Skin epidermis (tissue), 12 donors: ENCODE measurements around the gene SERPIND1.
"Not testable (repeated sequence)": the region's sequence is repeated elsewhere in the genome, so short reads cannot be mapped to it uniquely, and the experiment has no call there.

Experiments used
- H3K27ac ChIP-seq, 21 experiments: fragments of 200-600 bp; sonication (generic) in 11 of 21; one replicate each; pipeline ENCODE4 v1.5.0; 2020; ENCODE audit warnings: mild to moderate bottlenecking in 3 of 21, inconsistent platforms in 2 of 21, moderate library complexity in 2 of 21
- H3K4me3 ChIP-seq, 7 experiments: fragments of 200-600 bp; sonication (generic) in 2 of 7; one replicate each; pipeline ENCODE4 v1.5.0; 2020; ENCODE audit warnings: inconsistent platforms in 2 of 7, mild to moderate bottlenecking in 2 of 7, moderate library complexity in 1 of 7

The SERPIND1 gene

GRCh38 chr22:20809538-20810185, 35.7 kb downstream of the SERPIND1 start:
- Histone ChIP-seq H3K27ac (no peak overlapping the region), H3K4me3 (no peak overlapping the region)

DNA sequence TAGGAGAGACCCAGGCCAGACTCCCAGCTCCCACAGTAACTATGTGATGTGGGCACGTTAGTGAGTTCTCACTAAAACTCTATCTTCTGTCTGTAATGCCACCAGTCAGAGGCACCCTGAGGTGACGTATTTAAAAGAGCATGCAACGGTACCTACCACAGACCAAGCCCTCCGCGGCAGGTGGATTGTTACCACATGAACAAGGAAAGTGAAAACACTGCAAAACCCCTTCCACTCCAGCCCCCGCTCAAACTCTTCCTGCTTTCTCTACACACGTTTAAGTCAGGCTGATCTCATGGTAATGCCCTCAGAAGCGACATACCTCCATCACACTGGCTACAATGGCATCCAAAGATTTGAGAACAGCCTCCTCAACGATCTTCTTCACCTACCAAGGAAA, 36.7 kb downstream of the SERPIND1 start:
- no peak overlapping the region for H3K4me3 ChIP-seq

DNA sequence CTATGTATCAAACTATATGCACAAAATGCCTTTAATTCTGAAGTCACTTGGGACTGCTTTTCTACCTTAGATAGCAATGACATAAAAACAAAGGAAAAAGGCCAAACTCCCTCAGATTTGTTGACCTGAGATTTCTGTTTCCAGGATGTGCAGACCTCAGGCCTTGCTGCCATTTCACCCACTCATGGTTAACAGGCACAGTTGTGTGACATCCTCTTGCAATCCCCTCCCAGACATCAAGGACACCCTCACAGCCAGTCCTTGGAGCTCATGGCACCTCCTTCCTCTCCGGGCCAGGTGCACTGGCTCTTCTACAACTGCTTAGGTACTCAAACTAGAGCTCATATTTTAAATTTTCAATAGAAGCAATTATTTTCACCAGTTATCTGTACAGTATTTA, 37.3 kb downstream of the SERPIND1 start:
- no peak overlapping the region for H3K4me3 ChIP-seq
- H3K27ac ChIP-seq, result no peak overlapping the region

More for the DNA sequence above, 36.7 kb downstream of the SERPIND1 start:
- no peak overlapping the region for H3K27ac ChIP-seq

GRCh38 chr22:20811971-20812660, 38.2 kb downstream of the SERPIND1 start:
- no peak overlapping the region for H3K4me3 ChIP-seq

DNA sequence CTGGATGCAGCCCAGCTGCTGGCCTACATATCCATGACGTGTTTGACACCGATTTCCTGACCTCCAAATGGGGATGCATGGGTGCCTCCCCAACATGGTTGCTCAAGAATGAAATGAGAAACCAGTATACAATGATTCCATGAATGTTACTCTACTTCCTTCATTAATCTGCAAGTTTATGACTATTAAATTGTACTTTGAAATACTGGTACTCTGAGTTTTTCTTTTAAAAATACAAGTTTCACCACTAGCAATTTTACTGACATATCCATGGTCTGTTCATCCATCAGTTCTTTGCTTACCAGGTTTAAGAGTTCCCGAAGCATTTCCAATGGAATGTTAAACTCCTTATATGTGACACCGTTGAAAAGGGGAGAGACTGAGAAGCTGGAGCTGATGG, 39.1 kb downstream of the SERPIND1 start:
- no peak overlapping the region for H3K4me3 ChIP-seq
- no peak overlapping the region for H3K27ac ChIP-seq

More at GRCh38 chr22:20811971-20812660, 38.2 kb downstream of the SERPIND1 start:
- no peak overlapping the region for H3K27ac ChIP-seq

DNA sequence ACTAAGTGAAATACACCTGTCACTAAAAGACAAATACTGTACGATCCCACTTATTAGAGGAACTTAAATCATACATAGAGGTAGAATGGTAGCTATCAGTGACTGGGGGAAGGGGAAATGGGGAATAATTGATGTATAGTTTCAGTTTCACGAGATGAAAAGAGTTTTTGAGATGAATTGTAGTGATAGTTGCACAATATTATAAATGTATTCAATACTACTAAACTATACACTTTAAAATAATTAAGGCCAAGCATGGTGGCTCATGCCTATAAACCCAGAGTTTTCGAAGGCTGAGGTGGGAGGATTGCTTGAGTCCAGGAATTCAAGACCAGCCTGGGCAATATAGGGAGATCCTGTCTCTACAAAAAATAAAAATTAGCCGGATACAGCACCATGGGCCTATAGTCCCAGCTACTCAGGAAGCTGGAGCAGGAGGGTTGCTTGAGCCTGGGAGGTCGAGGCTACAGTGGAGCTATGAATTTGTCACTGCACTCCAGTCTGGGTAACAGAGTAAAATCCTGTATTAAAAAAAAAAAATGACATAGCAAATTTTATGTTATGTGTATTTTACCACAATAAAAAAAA, 40.4 kb downstream of the SERPIND1 start:
- Histone ChIP-seq H3K4me3 (no peak overlapping the region), H3K27ac (no peak overlapping the region)

- Histone ChIP-seq H3K27ac (no peak overlapping the region), H3K4me3 (no peak overlapping the region)
These were observed 41.7 kb downstream of the SERPIND1 start for GRCh38 chr22:20815477-20816050.

DNA sequence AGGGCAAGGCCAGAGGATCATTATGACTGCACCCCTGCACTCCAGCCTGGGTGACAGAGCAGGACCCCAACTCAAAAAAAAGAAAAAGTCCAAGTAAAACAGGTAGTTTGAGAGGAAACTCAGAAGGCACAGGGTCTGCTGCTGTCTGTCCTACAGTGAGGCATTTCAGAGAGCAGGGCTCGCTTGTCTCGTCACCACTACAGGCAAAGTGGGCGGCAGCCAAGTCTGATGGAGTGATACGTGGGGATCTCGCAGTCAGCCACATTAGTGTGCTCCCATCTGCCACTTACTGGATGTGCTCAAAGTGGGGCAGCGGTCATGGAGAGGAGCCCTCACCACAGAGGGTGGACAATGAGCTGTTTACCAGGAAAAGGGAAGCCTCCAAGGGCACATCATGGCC, 42.6 kb downstream of the SERPIND1 start:
- Histone ChIP-seq H3K27ac (no peak overlapping the region), H3K4me3 (no peak overlapping the region)

GRCh38 chr22:20818471-20818870, 44.6 kb downstream of the SERPIND1 start:
- Histone ChIP-seq H3K27ac (no peak overlapping the region), H3K4me3 (no peak overlapping the region)

GRCh38 chr22:20819471-20819870, 45.6 kb downstream of the SERPIND1 start:
- no peak overlapping the region for H3K4me3 ChIP-seq

GRCh38 chr22:20821717-20822239, 47.9 kb downstream of the SERPIND1 start:
- not testable (repeated sequence) for H3K27ac ChIP-seq, H3K4me3 ChIP-seq

More at GRCh38 chr22:20819471-20819870, 45.6 kb downstream of the SERPIND1 start:
- no peak overlapping the region for H3K27ac ChIP-seq

DNA sequence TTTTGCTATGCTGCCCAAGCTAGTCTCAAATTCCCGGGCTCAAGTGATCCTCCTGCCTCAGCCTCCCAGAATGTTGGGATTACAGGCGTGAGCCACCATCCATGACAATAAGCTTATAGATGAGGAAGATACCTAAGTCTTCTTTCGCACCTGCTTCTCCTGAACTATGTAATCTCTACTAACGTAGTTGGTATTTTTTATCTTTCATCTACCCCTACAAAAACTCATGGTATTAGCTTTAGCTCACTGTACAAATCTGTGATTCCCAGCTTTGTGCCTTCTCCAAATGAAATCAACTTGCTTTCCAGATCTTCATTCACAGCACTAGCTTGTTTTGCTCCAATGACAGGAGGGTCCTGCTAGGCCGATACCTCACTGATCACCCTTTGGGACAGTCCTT, 48.3 kb downstream of the SERPIND1 start:
- Histone ChIP-seq H3K4me3 (no peak overlapping the region), H3K27ac (no peak overlapping the region)

GRCh38 chr22:20823264-20823663, 49.4 kb downstream of the SERPIND1 start:
- H3K4me3 ChIP-seq, result no peak overlapping the region

GRCh38 chr22:20825216-20825615, 51.3 kb downstream of the SERPIND1 start:
- H3K27ac ChIP-seq, H3K4me3 ChIP-seq: not testable (repeated sequence)

More at GRCh38 chr22:20823264-20823663, 49.4 kb downstream of the SERPIND1 start:
- no peak overlapping the region for H3K27ac ChIP-seq

DNA sequence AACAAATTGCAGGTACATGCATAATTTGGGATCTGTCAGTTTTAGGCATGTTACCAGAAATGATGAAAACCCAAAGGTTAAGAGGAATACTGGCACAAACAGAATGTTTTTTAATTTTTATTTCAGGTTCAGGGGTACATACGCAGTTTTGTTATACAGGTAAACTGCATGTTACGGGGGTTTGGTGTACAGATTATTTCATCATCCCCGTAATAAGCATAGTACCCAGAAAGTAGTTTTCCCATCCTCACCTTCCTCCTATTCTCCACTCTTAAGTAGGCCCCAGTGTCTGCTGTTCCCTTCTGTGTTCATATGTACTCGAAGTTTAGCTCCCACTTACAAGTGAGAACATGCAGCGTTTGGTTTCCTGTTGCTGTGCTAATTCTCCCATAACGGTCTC, 51.7 kb downstream of the SERPIND1 start:
- H3K4me3 ChIP-seq, result no peak overlapping the region
- no peak overlapping the region for H3K27ac ChIP-seq

GRCh38 chr22:20826373-20827152, 52.6 kb downstream of the SERPIND1 start:
- not testable (repeated sequence) for H3K4me3 ChIP-seq, H3K27ac ChIP-seq

GRCh38 chr22:20829491-20830134, 55.7 kb downstream of the SERPIND1 start:
- Histone ChIP-seq H3K27ac (no peak overlapping the region), H3K4me3 (no peak overlapping the region)

DNA sequence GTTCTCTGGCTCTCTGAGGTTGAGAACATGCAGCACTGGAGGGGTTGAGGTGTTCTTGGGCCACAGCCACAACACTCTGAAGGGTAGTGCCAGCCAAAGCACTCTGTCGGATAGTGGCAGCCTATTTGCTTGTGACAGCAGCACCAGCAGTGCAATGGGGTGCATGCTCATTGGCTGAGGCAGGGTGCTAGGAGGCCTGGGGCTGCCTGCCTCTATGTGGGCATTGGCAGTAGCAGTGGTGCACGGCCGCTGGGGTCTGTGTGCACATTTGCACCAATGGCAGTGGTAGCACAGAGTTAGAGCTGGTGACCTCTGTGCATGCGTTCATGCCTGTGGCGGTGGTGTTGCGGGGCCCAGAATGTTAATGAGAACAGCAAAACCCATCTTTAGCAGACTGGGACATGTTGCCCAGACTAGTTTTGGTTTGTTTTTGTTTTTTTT, 59.3 kb downstream of the SERPIND1 start:
- H3K27ac ChIP-seq, result no peak overlapping the region
- H3K4me3 ChIP-seq, result no peak overlapping the region

- Histone ChIP-seq H3K27ac (no peak overlapping the region), H3K4me3 (no peak overlapping the region)
These were observed 60.3 kb downstream of the SERPIND1 start for GRCh38 chr22:20834206-20834605.
